Measurements from ENCODE around the gene SMARCB1. TPM values are rescaled to one million over a fixed set of nuclear protein-coding genes. Genes with fewer than 3 reads are reported as not detected.

SMARCB1 gene
- total RNA-seq, 2 donors from 2014 or later: 41.4 to 45.9 TPM

DNA sequence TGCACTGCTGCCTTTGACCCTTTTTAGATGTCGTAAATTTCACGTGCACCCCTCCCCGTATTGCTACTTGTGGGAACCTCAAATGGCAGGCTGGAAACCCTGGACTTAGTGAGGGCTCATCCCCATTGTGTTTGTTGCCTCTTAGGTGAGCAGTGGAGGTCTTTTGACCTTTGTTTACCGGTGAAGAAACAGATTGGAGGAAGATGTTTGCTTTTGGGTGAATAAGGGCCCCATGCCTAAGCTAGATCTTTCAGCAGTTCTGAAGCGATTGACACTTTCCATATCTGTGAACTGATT lies 782 bp downstream of the SMARCB1 start:
- H3K4me1 ChIP-seq: peaks cover 0 to 52% of the 10 kb centered on the region in 2 donors
- TF ChIP-seq, protein P1, sequence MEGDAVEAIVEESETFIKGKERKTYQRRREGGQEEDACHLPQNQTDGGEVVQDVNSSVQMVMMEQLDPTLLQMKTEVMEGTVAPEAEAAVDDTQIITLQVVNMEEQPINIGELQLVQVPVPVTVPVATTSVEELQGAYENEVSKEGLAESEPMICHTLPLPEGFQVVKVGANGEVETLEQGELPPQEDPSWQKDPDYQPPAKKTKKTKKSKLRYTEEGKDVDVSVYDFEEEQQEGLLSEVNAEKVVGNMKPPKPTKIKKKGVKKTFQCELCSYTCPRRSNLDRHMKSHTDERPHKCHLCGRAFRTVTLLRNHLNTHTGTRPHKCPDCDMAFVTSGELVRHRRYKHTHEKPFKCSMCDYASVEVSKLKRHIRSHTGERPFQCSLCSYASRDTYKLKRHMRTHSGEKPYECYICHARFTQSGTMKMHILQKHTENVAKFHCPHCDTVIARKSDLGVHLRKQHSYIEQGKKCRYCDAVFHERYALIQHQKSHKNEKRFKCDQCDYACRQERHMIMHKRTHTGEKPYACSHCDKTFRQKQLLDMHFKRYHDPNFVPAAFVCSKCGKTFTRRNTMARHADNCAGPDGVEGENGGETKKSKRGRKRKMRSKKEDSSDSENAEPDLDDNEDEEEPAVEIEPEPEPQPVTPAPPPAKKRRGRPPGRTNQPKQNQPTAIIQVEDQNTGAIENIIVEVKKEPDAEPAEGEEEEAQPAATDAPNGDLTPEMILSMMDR (IDR thresholded peaks at IDR 0.05): no peak
- H3K9me3 ChIP-seq: no peaks in the 10 kb centered on the region
- H3K27me3 ChIP-seq: no peaks in the 10 kb centered on the region
- peaks cover 8% of the 10 kb centered on the region for H3K36me3 ChIP-seq
- no peak for DNase-seq (ENCODE audit: low spot score)
- peak overlapping the region; percentile 95 to 98 for H3K4me3 ChIP-seq
- H3K27ac ChIP-seq: peak overlapping the region; percentile 100

DNA sequence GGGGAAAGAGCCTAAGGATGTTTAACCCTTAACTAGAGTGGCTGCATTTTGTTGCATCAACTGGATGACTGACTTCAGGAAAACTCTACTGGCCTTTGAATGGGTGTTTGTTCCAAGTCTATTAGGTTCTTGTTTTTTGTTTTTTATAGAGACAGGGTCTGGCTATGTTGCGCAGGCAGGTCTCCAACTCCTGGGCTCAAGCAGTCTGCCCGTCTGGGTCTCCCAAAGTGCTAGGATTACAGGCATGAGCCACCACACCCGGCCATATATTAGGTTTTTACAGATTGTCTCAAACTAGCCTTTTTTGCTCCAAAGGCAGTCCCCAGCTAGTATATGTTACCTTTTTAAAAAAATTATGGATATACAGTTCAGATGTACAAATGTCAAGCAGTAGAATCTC lies 1.1 kb downstream of the SMARCB1 start:
- peak overlapping the region; percentile 95 to 98 for H3K4me3 ChIP-seq
- TF ChIP-seq, protein P1 (IDR thresholded peaks at IDR 0.05): no peak
- H3K36me3 ChIP-seq: peaks cover 10% of the 10 kb centered on the region
- DNase-seq (ENCODE audit: low spot score): no peak
- H3K27ac ChIP-seq: peak overlapping the region; percentile 100
- H3K4me1 ChIP-seq: peaks cover 0 to 52% of the 10 kb centered on the region in 2 donors
- no peaks in the 10 kb centered on the region for H3K9me3 ChIP-seq
- H3K27me3 ChIP-seq: no peaks in the 10 kb centered on the region

DNA sequence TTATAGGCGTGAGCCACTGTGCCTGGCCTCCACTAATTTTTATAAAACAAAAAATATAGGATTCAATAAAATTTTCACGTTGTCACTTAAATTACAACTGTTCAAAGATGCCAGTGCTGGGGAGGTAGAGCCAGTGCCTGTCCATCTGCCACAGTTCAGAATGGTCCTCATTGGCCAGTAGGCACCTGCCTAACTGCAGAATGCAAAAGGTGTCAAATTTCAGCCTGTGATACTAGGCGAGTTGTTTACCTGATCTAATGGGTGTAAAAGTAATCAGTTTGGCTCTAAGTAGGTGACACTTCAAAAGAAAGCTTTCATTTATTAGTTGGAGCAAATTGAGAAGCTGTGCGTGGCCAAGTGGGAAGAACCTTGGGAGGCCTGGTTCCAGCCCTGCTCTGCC lies 2.4 kb downstream of the SMARCB1 start:
- Histone ChIP-seq H3K4me1 (peaks cover 0 to 52% of the 10 kb centered on the region in 2 donors), H3K9me3 (no peaks in the 10 kb centered on the region), H3K4me3 (no peak overlapping the region), H3K27me3 (no peaks in the 10 kb centered on the region), H3K27ac (peak overlapping the region in 1 of 2 donors; percentile 37), H3K36me3 (peaks cover 22% of the 10 kb centered on the region)
- DNase-seq (ENCODE audit: low spot score): no peak
- TF ChIP-seq, protein P1 (IDR thresholded peaks at IDR 0.05): no peak

DNA sequence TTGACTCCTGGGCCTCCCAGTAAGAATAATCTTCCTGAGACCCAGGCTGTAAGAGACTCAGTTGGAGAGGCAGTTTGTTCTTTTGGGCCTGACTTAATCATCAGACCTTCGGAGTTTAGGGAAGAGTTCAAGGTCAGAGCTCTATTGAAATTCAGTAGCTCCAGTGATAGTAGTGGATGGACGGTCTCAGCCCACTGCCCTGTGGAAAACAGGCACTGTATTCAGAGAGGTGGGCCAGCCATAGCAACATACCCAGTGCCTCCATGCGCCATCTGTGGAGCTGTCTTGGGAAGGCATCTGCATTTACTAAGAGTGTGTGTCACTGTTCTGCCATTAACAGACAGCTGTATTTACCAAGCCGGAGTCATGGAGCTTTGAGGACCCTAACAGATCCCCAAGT lies 2.9 kb downstream of the SMARCB1 start:
- H3K9me3 ChIP-seq: no peaks in the 10 kb centered on the region
- H3K27ac ChIP-seq: peak overlapping the region in 1 of 2 donors; percentile 37
- no peak overlapping the region for H3K4me3 ChIP-seq
- no peak for DNase-seq (ENCODE audit: low spot score)
- TF ChIP-seq, protein P1 (IDR thresholded peaks at IDR 0.05): no peak
- H3K4me1 ChIP-seq: peaks cover 0 to 52% of the 10 kb centered on the region in 2 donors
- H3K27me3 ChIP-seq: no peaks in the 10 kb centered on the region
- peaks cover 27% of the 10 kb centered on the region for H3K36me3 ChIP-seq

DNA sequence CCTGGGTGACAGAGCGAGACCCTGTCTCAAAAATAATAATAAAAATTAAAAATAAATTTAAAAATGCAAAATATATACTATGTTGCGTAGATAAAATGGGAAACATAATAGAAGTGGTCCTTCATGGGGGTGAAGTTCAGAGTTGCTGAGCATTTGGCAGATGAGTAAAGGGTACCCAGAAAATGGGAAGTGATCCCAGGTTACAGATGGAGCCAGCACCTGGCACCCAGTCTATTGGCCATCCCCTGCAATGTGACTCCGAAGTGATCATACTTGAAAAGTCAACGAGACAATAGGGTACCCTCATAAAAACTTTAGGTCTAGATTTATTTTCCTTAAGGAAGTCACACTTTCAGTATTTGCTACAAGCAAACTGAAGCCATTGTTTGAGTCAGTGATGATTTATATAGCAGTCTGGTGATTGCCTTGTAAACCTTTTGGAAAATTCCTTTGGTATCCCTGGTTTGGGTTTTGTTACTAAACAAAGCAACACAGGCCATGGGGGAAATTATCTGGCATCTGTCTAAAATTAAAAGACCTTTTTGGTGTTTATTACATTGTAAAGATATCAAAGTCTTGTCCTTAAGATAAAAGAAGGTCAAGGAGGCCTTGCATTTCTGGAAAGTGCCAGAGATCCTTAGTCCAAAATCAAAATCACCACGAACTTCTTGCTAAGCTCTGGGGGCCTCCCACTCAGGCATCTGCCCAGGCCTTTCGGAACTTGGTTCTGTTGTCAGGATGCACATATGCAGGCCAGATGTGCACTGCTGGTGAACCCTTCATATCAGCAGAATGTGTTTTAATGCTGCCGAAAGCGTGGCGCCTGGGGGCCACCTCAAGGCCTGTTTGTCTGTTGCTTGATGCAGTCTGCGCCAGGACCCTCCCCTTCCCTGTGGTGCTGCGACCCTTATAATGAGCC lies 4.3 kb downstream of the SMARCB1 start:
- Histone ChIP-seq H3K36me3 (peaks cover 41% of the 10 kb centered on the region), H3K4me3 (no peak overlapping the region), H3K4me1 (peaks cover 0 to 50% of the 10 kb centered on the region in 2 donors), H3K27me3 (no peaks in the 10 kb centered on the region), H3K27ac (no peak overlapping the region), H3K9me3 (no peaks in the 10 kb centered on the region)
- no peak for DNase-seq (ENCODE audit: low spot score)
- TF ChIP-seq, protein P1 (IDR thresholded peaks at IDR 0.05): no peak

Data from right atrium auricular region (tissue), 2 donors.